Adipose tissue (tissue), 3 donors: ENCODE data around the gene FEN1. TPM values are rescaled to one million over a fixed set of nuclear protein-coding genes. Genes with fewer than 3 reads are reported as not detected.
A peak's percentile ranks its signal among the peaks of the same experiment; 100 is the strongest.

Experiments used
- H3K27ac ChIP-seq: one replicate; pipeline ENCODE4 v1.5.1; 2013; ENCODE audit warnings: low read depth, low read length
- WGBS, 3 donors: extraction: QIAGEN DNeasy Blood & Tissue Kit; methylation state at CpG; one replicate each; pipeline ENCODE4 v1.1.7; 2013; 5-methylcytosine and 5-hydroxymethylcytosine counted together
- polyA plus RNA-seq, 3 donors: library from polyadenylated mRNA; stranded (reverse); fragments of 200-250 nt; gene quantifications; one replicate each; pipeline ENCODE4 v1.2.3, GENCODE V29; 2013
- donor health status: healthy with polysubstance abuse.
- donor health status: Bipolar disorder and iron deficiency.
- donor health status: healthy.

FEN1 gene
- polyA plus RNA-seq, 3 donors: 4.8 to 6.5 (median 6.3) TPM

DNA sequence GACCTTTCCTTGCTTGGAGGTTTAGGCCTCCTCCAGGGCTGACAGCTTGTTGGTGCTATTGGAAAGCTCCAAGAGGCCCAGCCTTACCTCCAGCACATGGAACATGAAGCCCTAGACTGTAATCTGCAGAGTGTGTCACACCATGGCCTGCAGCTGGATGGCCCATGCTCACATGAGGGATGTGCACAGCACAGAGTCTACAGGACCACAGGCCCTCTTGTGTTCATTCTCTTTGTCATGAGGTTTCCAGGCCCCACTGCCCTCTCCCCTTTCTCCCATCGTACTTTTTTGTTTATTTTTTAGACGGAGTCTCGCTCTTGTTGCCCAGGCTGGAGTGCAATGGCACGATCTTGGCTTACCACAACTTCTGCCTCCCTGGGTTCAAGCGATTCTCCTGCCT is 14.1 kb downstream of the FEN1 start:
- H3K27ac ChIP-seq: no peak overlapping the region
- 92 to 95% (median 94%) methylated on average over 5 of the region's 5 CpGs for WGBS, 3 donors

DNA sequence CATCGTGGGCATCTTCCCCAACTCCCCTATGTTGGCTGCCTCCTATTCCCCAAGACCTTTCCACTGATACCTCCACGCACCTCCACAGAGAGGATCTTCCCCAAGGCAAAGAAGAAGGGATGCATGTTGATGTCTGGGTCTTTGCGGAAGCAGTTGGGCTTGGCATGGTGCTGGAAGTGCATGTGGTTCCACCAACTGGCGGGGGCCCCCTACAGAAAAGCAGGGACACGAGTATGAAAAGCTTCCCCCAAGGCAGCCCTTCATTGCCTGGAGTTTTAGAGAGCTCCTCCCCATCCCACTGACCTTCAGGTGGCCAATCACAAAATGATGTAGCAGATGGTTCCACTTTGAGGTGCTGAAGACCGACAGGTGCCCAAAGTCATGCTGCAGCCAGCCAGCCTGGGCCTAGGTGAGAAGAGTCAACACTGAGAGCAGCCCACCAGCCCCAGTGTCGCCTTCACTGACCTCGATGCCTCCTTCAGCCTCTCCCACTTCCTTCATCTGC is 18.0 kb downstream of the FEN1 start:
- WGBS, 3 donors: 90 to 96% (median 91%) methylated on average over 8 of the region's 8 CpGs
- H3K27ac ChIP-seq: no peak overlapping the region

DNA sequence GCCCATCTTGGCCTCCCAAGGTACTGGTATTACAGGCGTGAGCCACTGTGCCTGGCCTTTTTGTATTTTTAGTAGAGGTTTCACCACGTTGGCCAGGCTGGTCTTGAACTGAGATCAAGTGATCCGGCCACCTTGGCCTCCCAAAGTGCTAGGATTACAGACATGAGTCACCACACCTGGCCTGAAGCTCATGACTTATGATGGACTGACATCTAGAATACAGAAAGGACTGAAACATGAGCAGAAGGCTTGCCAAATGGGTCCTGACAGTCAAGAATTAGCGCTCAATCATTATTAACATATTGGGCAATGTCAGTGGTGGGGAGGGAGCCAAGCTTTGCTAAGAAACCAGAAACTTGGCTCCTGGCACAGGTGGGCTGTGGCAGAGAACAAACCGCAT is 19.1 kb downstream of the FEN1 start:
- H3K27ac ChIP-seq: no peak overlapping the region
- WGBS, 3 donors: 89 to 91% (median 91%) methylated on average over 5 of the region's 5 CpGs

DNA sequence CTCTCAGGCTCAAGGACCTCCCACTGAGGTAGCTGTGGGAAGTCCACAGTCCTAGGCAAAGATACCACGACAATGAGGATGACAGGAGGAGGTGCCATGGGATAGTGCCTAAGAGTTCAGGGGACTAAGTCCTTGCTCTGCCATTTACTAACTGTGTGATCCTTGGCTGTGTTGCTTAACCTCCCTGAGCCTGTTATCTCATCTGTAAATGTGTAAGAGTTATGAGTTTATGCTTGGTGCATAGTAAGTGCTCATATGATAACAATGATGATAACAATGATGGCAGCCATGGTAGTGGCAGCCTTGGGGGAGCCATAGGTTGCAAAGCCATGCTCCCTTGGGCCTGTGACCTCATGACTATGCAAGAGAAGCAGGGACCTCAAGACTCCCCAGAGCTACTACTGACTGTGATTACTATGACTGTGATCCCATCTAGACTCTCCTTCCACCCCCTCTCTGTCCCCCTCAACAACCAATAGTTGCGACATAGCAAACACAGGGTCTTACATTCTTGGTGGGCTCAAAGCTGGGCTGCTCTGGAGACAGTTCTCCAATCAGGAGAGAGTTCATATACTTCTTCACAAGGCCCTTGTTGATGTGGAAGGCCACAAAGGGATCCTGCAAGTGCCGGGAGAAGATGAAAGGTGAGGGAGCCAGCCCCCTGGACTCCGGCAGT is 20.2 kb downstream of the FEN1 start:
- WGBS, 3 donors: 93 to 98% (median 96%) methylated on average over 4 of the region's 4 CpGs
- no peak overlapping the region for H3K27ac ChIP-seq

DNA sequence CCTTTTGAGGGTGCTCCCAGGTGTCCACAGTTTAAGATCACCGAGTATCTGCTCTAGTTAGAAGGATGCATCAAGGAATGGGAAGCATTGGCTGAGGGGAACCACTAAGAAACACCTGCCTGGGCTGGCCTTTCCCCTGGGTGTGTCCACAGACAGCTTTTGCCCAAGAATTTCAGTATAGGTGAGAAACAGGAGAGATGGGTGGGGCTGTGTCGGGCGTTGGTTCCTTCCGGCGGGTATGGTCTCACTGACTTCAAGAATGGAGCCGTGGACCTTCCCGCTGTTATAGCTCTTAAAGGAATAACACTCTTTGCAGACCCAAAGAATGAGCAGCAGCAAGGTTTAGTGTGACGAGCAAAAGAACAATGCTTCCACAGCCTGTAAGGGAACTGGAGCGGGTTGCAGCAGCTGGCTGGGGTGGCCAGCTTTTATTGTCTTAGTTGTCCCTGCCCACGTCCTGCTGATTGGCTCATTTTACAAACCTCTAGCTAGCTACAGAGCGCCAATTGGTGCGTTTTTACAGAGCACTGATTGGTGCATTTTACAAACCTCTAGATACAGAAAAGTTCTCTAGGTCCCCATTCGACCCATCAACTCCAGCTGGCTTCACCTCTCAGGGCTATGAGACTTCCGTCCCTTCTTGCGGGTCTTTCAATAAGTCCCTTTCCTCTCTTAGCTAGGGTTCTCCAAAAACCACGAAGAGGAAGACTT is 21.7 kb downstream of the FEN1 start:
- H3K27ac ChIP-seq: no peak overlapping the region
- WGBS, 3 donors: 71 to 75% (median 73%) methylated on average over 16 of the region's 16 CpGs

DNA sequence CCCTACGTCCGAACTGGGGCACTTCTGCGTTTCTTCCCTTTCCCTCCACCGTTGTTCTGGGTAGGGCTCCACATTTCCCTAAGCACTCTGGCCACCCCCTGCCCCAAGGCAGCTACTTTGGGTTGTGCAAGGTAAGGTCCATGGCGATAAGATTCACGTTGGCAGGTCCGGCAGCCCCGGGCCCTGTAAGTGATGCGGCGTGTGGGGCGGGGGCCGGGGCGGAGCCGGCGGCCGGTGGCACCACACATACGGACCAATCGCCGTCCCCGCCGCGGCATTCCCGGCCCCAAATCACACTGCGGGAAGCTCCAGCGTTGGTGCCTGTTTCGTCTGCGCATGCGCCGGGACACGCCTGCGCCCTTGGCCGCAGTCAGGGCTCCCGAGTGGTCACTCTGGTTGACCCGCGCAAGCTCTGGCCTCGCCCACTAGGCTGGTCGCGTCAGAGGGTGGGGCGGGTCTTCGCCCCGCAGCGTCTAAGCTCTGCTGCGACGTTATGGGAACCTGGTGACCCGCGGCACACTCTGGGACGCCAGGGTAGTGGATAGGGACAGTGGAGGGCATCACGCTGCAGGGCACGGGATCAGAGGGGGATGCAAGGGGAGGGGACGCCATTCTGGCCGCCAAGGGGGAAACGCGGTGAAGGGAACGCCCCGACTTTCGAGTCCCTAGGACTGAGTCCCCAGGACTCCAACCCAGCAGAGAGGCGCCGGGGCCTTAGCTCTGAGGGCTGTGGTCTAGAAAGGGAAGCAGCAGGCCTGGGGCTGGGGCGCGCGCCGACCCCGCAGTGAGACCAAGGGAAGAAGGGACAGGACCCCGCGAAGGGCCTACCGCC is 22.5 kb downstream of the FEN1 start:
- peak overlapping the region; percentile 83 for H3K27ac ChIP-seq
- WGBS, 3 donors: 1 to 2% (median 1%) methylated on average over 63 to 66 of the region's 66 CpGs

DNA sequence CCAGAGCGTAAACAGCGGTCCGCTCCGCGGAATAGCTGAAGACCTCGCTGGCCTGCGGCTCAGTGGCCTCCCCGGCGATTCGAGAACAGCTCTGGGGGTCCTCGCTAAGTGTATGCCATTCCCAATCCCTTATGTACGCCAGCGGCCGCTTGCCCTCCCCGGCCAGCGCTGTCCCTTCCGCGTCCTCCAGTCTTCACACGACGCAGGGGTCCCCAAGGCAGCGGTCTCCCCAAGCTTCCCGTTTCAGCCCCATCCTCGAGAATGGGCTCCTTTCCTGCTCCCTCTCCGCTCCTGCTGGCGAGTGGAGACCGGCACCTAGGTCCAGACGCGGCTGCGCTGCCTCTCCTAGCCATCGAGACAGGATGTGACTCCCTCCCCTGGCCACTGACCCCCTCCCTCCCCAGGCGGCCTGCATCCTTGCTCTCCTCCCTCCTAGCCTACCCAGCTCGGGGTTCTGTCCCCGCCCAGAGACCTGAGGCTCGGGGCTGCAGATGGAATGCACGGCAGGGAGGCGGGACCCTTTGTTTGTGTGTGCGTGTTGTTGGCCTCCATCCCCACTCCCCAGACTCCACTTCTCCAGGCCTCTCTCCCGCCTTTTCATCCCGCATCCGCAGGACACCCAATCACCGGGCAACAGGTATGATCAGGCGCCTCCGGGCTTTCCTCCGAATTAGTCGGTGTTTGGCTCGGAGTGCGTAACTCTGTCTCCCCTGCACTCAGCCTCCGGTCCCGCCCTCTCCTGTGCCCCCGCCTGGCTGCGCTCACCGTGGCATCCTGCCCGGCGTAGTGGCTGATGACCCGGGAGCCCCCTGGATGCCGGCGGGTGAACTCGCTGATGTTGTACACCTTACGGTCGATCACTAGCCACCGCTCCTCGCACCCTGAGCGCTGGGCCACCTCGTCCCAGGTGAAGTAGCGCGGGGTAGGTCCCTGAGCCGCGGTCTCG is 23.4 kb downstream of the FEN1 start:
- H3K27ac ChIP-seq: peak overlapping the region; percentile 83

DNA sequence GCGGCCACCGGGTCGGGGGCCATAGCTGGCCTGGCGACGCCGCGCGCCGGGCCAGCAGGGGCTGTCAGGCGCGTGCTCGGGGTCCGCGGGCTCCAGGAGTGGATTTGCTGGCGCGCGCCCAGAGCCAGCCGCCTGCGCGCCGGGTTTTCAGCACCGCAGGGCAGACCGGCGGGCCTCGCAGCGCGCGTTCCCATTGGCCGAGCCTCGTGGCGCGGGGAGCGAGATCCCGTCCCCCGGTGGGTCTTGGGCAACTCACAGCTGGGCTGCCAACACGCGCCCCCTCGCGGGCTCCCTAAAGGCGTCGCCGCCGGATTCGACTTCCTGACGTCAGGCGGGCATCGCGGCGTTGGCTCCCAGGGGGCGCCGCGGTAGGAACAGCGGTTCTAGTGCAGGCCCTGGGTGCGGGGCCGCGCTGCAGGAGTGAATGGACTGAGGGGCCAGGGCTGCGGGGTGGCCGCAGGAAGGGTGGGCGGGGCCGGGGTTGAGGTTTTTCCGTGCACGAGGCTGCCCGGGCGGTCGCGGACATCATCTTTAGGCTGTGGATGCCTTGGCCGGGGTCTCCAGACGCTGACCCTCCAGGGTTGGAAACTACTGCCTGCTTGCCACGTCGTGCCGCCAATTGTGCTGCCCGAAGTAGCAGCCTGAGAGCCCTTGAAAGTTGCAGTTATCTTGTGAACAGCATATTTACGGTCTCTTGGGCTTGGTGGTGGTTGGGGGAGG is 24.2 kb downstream of the FEN1 start, which contains the start of gene FADS1:
TSS of gene FADS1 (minus strand) at position 268 of the 720 bp plus-strand sequence. CDS start at position 194, 74 bp downstream.
- H3K27ac ChIP-seq: peak within 1 kb of the TSS; percentile 83
- WGBS, 3 donors: 1% methylated on average over 49 to 73 of the region's 73 CpGs

More for the DNA sequence above, 23.4 kb downstream of the FEN1 start:
- 0 to 1% (median 0%) methylated on average over 69 of the region's 69 CpGs for WGBS, 3 donors

DNA sequence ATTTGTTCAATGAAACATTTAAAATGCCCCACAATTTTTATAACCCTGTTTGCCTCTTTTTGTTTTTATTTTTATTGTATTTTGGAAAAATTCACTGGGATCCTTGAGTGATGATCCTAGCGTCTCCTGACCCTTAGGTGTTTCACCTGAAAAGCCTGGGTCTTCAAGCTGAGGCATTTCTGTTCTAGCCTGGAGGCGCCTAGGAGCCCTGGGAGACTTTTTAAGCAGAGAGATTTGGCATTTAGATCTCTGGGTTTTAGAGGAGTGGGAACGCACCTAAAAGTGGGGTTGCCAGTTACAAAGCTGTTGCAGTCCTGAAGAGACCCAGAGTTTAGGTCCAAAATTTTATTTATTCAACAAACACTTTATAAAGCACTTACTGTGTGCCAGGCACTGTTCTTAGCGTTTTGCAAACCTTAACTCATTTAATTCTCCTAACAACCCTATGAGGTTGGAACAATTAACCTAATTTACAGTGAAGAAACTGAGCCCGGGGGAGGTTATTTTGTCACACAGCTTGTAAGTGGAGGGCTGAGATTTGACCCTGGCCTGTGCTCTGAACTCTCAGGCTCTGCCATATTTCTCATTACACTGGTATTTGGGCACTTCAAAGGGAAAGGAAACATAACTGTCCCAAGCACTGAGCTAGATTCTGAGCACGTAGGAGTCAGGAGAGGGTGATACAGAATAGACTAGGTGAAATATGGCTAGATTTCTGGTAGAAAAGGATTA is 24.9 kb downstream of the FEN1 start:
- no peak overlapping the region for H3K27ac ChIP-seq
- WGBS, 3 donors: 74 to 82% (median 78%) methylated on average over 6 of the region's 6 CpGs

DNA sequence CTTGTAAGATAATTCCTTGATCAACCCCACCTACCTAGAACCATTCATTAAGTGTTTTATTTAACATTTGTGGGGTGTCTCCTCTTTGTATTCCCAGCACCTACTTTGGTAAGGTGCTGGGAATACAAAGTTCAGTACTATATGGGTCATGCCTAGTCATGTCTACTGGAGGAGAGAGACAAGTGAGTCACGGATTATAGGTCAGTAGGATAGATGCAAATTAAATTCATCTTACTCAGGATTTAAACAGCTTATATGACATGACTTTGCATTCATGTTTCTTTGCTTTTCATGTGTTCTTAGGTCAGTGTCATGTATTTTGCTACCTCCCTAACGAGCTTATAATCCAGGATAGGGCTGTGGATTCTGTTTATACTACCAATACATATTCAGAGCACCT is 27.5 kb downstream of the FEN1 start:
- WGBS, 3 donors: 90 to 91% (median 91%) methylated on average over 2 of the region's 2 CpGs
- H3K27ac ChIP-seq: no peak overlapping the region

DNA sequence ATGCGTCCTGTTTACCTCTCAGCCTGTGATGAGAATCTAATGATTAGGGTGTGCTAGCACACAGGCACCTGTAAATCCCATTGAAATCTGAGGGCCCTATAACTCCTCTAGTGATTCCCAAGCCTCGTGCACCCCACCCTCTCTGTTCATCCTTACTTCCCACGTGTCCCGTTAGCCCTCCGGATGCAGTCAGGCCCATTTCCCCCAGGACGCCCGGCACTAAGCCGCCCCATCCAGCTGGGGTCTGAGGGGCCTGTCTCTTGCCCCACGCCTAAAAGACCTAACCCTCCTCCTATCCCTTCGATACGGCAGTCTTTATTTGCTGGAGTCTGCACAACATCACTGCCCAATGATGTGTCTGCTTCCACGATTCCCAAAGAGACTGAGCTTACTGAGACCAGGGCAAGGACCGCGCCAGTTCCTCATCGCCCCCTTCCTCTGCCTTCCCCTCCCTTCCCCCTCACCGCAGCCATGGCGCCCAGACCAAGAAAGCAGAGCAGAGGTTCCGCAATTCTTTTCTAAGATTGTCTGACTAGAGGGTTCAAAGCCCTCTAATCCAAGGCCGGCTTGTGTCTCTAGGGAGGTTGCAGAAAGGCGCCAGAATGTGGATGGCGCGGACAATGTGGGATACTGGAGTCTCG is 34.3 kb downstream of the FEN1 start:
- H3K27ac ChIP-seq: peak overlapping the region; percentile 75
- 15 to 48% (median 16%) methylated on average over 23 of the region's 23 CpGs for WGBS, 3 donors

DNA sequence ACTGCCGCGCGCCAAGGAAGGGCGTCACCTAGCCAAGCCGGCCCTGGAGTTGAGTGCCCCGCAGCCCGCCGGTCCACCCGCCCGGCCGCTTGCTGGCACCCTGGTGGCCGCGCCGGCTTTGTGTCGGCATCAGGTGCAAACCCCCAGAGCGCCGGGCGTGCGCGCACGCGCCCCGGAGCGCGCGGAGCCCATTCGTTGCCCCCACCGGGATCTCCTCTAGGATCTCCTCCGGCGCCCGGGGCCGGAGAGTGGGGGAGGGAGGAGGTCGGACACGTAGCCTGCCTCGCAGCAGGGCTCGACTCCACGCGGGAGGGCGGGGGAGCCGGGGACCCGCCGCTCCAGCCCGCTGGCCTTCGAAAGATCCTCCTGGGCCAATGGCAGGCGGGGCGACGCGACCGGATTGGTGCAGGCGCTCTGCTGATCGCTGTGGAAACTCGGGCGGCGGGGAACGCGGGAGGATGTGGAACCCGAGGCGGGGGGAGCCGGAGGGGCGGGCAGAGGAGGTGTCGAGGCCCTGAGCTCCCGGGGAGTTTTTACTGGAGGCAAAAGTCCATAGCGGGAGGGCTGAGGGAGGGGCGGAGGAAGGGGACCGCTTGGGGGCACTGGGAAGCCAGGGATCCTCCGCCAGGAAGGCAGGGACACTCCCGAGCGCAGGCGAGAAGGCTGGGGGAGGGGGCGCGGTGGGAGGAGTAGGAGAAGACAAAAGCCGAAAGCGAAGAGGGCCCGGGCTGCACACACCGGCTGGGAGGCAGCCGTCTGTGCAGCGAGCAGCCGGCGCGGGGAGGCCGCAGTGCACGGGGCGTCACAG is 35.1 kb downstream of the FEN1 start, which contains the start of gene FADS2:
TSS of gene FADS2 (plus strand) at position 730 of the 808 bp plus-strand sequence. CDS start 91 bp downstream, outside the sequence.
- WGBS, 3 donors: 1% methylated on average over 80 to 83 of the region's 83 CpGs
- peak within 1 kb of the TSS; percentile 75 for H3K27ac ChIP-seq

DNA sequence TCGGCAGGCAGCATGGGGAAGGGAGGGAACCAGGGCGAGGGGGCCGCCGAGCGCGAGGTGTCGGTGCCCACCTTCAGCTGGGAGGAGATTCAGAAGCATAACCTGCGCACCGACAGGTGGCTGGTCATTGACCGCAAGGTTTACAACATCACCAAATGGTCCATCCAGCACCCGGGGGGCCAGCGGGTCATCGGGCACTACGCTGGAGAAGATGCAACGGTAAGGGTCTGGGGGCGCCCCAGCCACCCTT is 35.6 kb downstream of the FEN1 start:
- 0 to 1% (median 1%) methylated on average over 16 of the region's 16 CpGs for WGBS, 3 donors
- no peak overlapping the region for H3K27ac ChIP-seq

DNA sequence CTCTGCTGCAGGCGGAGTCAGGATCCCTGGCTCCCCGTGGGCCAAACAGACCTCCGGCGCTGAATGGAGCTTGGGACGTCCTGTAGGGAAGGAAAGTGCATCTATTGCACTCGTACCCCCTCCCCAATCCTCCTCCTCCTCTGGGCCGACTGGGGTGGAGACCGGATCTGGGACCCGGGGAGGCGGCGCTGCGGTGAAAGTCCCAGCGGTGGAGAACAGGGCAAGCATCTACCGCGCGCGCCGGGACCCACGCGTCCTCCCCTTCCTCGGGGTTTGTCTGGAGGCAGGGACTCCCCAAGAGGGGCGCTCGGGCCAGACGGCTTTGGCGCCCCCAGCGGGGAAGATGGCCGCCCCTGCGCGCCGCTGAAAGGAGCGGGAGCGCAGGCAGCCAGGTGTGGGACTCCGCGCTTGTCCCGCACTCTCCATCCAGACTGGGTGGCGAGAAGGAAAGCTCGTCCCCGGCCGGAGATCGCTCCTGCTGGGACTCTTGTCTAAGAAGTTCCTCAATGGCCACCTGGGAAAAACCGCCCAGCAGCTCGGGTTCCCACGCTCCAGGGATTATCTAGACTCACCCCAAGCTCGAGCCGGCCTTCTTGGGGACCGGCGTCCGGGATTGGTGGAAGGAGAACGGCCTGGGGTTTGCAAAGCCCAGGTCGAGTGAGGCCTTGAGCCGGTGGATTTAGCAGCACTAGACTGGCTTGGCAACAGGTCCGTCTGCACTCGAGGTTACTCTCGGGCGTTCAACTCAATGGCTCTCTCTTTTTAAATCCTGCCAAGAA is 36.1 kb downstream of the FEN1 start:
- 1 to 2% (median 2%) methylated on average over 52 to 55 of the region's 55 CpGs for WGBS, 3 donors
- no peak overlapping the region for H3K27ac ChIP-seq

DNA sequence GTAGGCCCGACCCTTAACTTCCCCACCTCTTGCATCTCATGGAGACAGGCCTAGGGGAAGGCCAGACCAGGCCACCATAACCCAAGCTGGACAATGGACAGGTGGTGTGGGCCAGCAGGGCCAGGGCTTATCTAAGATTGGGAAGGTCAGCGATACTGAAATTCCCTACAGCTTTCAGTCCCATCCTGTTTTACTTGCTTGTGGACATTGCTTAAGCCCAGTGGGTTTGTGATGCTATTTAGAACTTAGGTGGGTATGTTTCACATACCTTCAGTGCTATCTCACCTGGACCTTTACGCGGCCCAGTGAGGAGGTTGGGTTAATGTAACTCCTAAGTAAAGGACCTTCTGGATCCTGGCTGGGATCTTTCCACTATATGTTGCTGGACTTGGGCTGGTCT is 37.1 kb downstream of the FEN1 start:
- 78 to 87% (median 81%) methylated on average over 4 of the region's 4 CpGs for WGBS, 3 donors
- no peak overlapping the region for H3K27ac ChIP-seq
